Right ventricle myocardium superior (tissue), 1 donor: ENCODE data around the gene OPALIN. TPM values are rescaled to one million over a fixed set of nuclear protein-coding genes. Genes with fewer than 3 reads are reported as not detected.

Experiments
- ATAC-seq: fragments of 200-7000 bp; cut with Tn5 transposase; one replicate; pipeline ENCODE4 v1.9.1; 2020; ENCODE audit warnings: mild to moderate bottlenecking; ENCODE audit not compliant: poor library complexity
- DNase-seq: peaks from one replicate; pipeline ENCODE4 v3.0.0-alpha.2; 2020
- intact Hi-C: fragments of 100-400 bp; cut with DNase I; formaldehyde crosslinking; loops from one replicate; pipeline ENCODE4 v1.11.2; 2022
- total RNA-seq: library from RNA; stranded (reverse); fragmentation: NEBNext Ultra II Directional; extraction: Animal tissue kit (Norgen Biotek cat#: 25700); gene quantifications from one replicate; pipeline ENCODE4 v1.2.1, GENCODE V29; 2021
- donor health status: DM: no; HTN: yes; CAD: no; lungs with severe emphysema.

Gene OPALIN
- total RNA-seq, 1 donor from 2014 or later = not detected

- intact Hi-C loops = no loop called here
- no peak for ATAC-seq
- no peak for DNase-seq
These were observed 16.4 kb downstream of the OPALIN start for GRCh38 chr10:96342402-96342801.

GRCh38 chr10:96341219-96342182 is 17.3 kb downstream of the OPALIN start:
- ATAC-seq (no peak), DNase-seq (no peak)
- intact Hi-C loops = no loop called here

- ATAC-seq (peak; percentile 86), DNase-seq (peak; percentile 67)
- intact Hi-C loops = loop anchor here (10.0 kb wide), 1 partner anchor 325 kb away; no protein-coding TSS in a partner anchor
These were observed 18.6 kb downstream of the OPALIN start for GRCh38 chr10:96339956-96340904.

- no peak for DNase-seq
- intact Hi-C loops = loop anchor here (10.0 kb wide), 1 partner anchor 325 kb away; no protein-coding TSS in a partner anchor
- peak; percentile 71 for ATAC-seq
These were observed 19.4 kb downstream of the OPALIN start for GRCh38 chr10:96339383-96339782.

- intact Hi-C loops = loop anchor here (10.0 kb wide), 1 partner anchor 324 kb away; no protein-coding TSS in a partner anchor
- ATAC-seq = no peak
- no peak for DNase-seq
These were observed 20.4 kb downstream of the OPALIN start for GRCh38 chr10:96338279-96338925.

- DNase-seq (no peak), ATAC-seq (no peak)
- intact Hi-C loops = loop anchor here (10.0 kb wide), 1 partner anchor 322 kb away; no protein-coding TSS in a partner anchor
These were observed 21.7 kb downstream of the OPALIN start for GRCh38 chr10:96337106-96337505.

- no peak for DNase-seq
- peak; percentile 69 for ATAC-seq
- intact Hi-C loops = loop anchor here (10.0 kb wide), 1 partner anchor 320 kb away; no protein-coding TSS in a partner anchor
These were observed 23.9 kb downstream of the OPALIN start for GRCh38 chr10:96334616-96335526.

GRCh38 chr10:96333101-96333500 is 25.7 kb downstream of the OPALIN start:
- intact Hi-C loops = loop anchor here (10.0 kb wide), 1 partner anchor 318 kb away; no protein-coding TSS in a partner anchor
- DNase-seq = no peak

GRCh38 chr10:96327462-96327861 is 31.3 kb downstream of the OPALIN start:
- peak; percentile 57 for ATAC-seq

More at GRCh38 chr10:96333101-96333500, 25.7 kb downstream of the OPALIN start:
- no peak for ATAC-seq

GRCh38 chr10:96325719-96326373 is 33.0 kb downstream of the OPALIN start:
- ATAC-seq = no peak
- intact Hi-C loops = no loop called here
- DNase-seq = no peak

More at GRCh38 chr10:96327462-96327861, 31.3 kb downstream of the OPALIN start:
- intact Hi-C loops = no loop called here
- DNase-seq = no peak

- no peak for ATAC-seq
- intact Hi-C loops = no loop called here
- DNase-seq = no peak
These were observed 34.4 kb downstream of the OPALIN start for GRCh38 chr10:96324447-96324846.

- intact Hi-C loops = no loop called here
- ATAC-seq (no peak), DNase-seq (no peak)
These were observed 36.5 kb downstream of the OPALIN start for GRCh38 chr10:96322275-96322674.

- DNase-seq (no peak), ATAC-seq (no peak)
- intact Hi-C loops = no loop called here
These were observed 37.0 kb downstream of the OPALIN start for GRCh38 chr10:96321822-96322221.

- ATAC-seq (no peak), DNase-seq (no peak)
- intact Hi-C loops = no loop called here
These were observed 38.9 kb downstream of the OPALIN start for GRCh38 chr10:96319754-96320474.

GRCh38 chr10:96317067-96317833 is 41.6 kb downstream of the OPALIN start:
- DNase-seq (no peak), ATAC-seq (no peak)
- intact Hi-C loops = no loop called here
